OCI-LY1 (cell line): ENCODE data around the gene KPRP.

Source experiments
- H2AFZ ChIP-seq: fragments of 200-600 bp; sonication (generic), shearing (Covaris generic); 2 replicates; pipeline ENCODE4 v1.6.0; 2014; ENCODE audit warnings: antibody characterized with exemption, mild to moderate bottlenecking, low read length
- H3F3A ChIP-seq: fragments of 200-600 bp; sonication (generic), shearing (Covaris generic); 2 replicates; pipeline ENCODE4 v1.6.0; 2014; ENCODE audit warnings: mild to moderate bottlenecking, antibody characterized with exemption, low read length, moderate library complexity; ENCODE audit not compliant: insufficient read depth
- H3K27ac ChIP-seq: fragments of 200-600 bp; sonication (generic); 2 replicates; pipeline ENCODE4 v1.5.1; 2014; ENCODE audit warnings: low read length, mixed run types, mild to moderate bottlenecking, low read depth; ENCODE audit not compliant: poor library complexity, severe bottlenecking
- H3K27me3 ChIP-seq: fragments of 200-600 bp; sonication (generic); 2 replicates; pipeline ENCODE4 v1.6.0; 2014; ENCODE audit warnings: antibody characterized with exemption, mild to moderate bottlenecking, low read length, moderate library complexity; ENCODE audit not compliant: insufficient read depth
- H3K36me3 ChIP-seq: fragments of 200-600 bp; sonication (generic); 2 replicates; pipeline ENCODE4 v1.6.1; 2014; ENCODE audit warnings: mild to moderate bottlenecking, antibody characterized with exemption, low read length, moderate library complexity, mixed read lengths; ENCODE audit not compliant: insufficient read depth
- H3K4me1 ChIP-seq: fragments of 200-600 bp; sonication (generic); 2 replicates; pipeline ENCODE4 v1.5.1; 2014; ENCODE audit warnings: mild to moderate bottlenecking, low read length, moderate library complexity; ENCODE audit not compliant: insufficient read depth, severe bottlenecking
- H3K4me2 ChIP-seq: fragments of 200-600 bp; sonication (generic), shearing (Covaris generic); 2 replicates; pipeline ENCODE4 v1.6.1; 2014; ENCODE audit warnings: low read length
- H3K4me3 ChIP-seq: fragments of 200-600 bp; sonication (generic); 2 replicates; pipeline ENCODE4 v1.5.1; 2014; ENCODE audit warnings: low read length, low read depth, mild to moderate bottlenecking, mixed read lengths; ENCODE audit not compliant: poor library complexity, severe bottlenecking
- H3K79me2 ChIP-seq: fragments of 200-600 bp; shearing (Covaris generic); 2 replicates; pipeline ENCODE4 v1.6.1; 2016; ENCODE audit warnings: mixed run types, low read length, mixed read lengths; ENCODE audit not compliant: insufficient read depth
- H3K9ac ChIP-seq: fragments of 200-600 bp; sonication (generic), shearing (Covaris generic); 2 replicates; pipeline ENCODE4 v1.6.1; 2014; ENCODE audit warnings: mild to moderate bottlenecking, low read length, mixed read lengths
- H3K9me2 ChIP-seq: fragments of 200-600 bp; sonication (generic), shearing (Covaris generic); 2 replicates; pipeline ENCODE4 v1.6.1; 2014; ENCODE audit warnings: low read depth, mild to moderate bottlenecking, low read length, mixed read lengths
- H3K9me3 ChIP-seq: fragments of 200-600 bp; shearing (Covaris generic); 2 replicates; pipeline ENCODE4 v1.6.1; 2014; ENCODE audit warnings: low read length, mixed read lengths
- H4K20me1 ChIP-seq: fragments of 200-600 bp; sonication (generic), shearing (Covaris generic); 2 replicates; pipeline ENCODE4 v1.6.0; 2016; ENCODE audit warnings: mild to moderate bottlenecking, low read length; ENCODE audit not compliant: insufficient read depth
- CTCF ChIP-seq: fragments of 200-600 bp; sonication (generic), shearing (Covaris generic); IDR thresholded peaks from 2 replicates; pipeline ENCODE4 v1.5.1; 2017; ENCODE audit warnings: mild to moderate bottlenecking, antibody characterized with exemption, low read length, moderate library complexity, mixed read lengths
- EZH2 ChIP-seq: fragments of 200-600 bp; sonication (generic), shearing (Covaris generic); IDR thresholded peaks from 2 replicates; pipeline ENCODE4 v1.8.0; 2017; ENCODE audit warnings: borderline replicate concordance, mixed run types, mild to moderate bottlenecking, antibody characterized with exemption, low read length, moderate library complexity, mixed read lengths

Gene KPRP

GRCh38 chr1:152745289-152745704 is 12.5 kb upstream of the KPRP start:
- H3K9me3 ChIP-seq, result no peaks in the 10 kb centered on the region
- H3K9me2 ChIP-seq, result no peaks in the 10 kb centered on the region
- no peak overlapping the region for H3K4me2 ChIP-seq
- no peak overlapping the region for H3K4me3 ChIP-seq
- no peaks in the 10 kb centered on the region for H3K36me3 ChIP-seq
- H2AFZ ChIP-seq, result no peak overlapping the region
- TF ChIP-seq EZH2 (no peak), CTCF (peak; percentile 31; the same call in 1 of the 2 replicates)
- H3K4me1 ChIP-seq, result no peaks in the 10 kb centered on the region
- no peaks in the 10 kb centered on the region for H3K27me3 ChIP-seq
- no peaks in the 10 kb centered on the region for H4K20me1 ChIP-seq
- H3K27ac ChIP-seq, result no peak overlapping the region
- H3K9ac ChIP-seq, result no peak overlapping the region
- no peaks in the 10 kb centered on the region for H3K79me2 ChIP-seq
- no peaks in the 10 kb centered on the region for H3F3A ChIP-seq

GRCh38 chr1:152745765-152746444 is 11.9 kb upstream of the KPRP start:
- Histone ChIP-seq H3K9me3 (no peaks in the 10 kb centered on the region), H3K4me1 (no peaks in the 10 kb centered on the region), H2AFZ (no peak overlapping the region), H3K79me2 (no peaks in the 10 kb centered on the region), H3K4me3 (no peak overlapping the region), H3K9ac (no peak overlapping the region), H3K36me3 (no peaks in the 10 kb centered on the region), H3K4me2 (no peak overlapping the region), H4K20me1 (no peaks in the 10 kb centered on the region), H3F3A (no peaks in the 10 kb centered on the region), H3K9me2 (no peaks in the 10 kb centered on the region), H3K27me3 (no peaks in the 10 kb centered on the region), H3K27ac (no peak overlapping the region)
- TF ChIP-seq CTCF (no peak), EZH2 (no peak)

- no peaks in the 10 kb centered on the region for H3K79me2 ChIP-seq
- no peak overlapping the region for H3K9ac ChIP-seq
- no peaks in the 10 kb centered on the region for H3K27me3 ChIP-seq
- no peaks in the 10 kb centered on the region for H3K9me3 ChIP-seq
- H3K36me3 ChIP-seq, result no peaks in the 10 kb centered on the region
- H3K9me2 ChIP-seq, result no peaks in the 10 kb centered on the region
- no peak for TF ChIP-seq CTCF
- no peak for TF ChIP-seq EZH2
- H3K4me3 ChIP-seq, result no peak overlapping the region
- no peak overlapping the region for H3K4me2 ChIP-seq
- H3K27ac ChIP-seq, result no peak overlapping the region
- no peaks in the 10 kb centered on the region for H3F3A ChIP-seq
- H2AFZ ChIP-seq, result no peak overlapping the region
- no peaks in the 10 kb centered on the region for H4K20me1 ChIP-seq
- H3K4me1 ChIP-seq, result no peaks in the 10 kb centered on the region
Measured at GRCh38 chr1:152747831-152748230, 10.0 kb upstream of the KPRP start.
